HG03520 (cell line): ENCODE results near the gene RAB36.

Source experiments
- ATAC-seq: cut with Tn5 transposase; IDR thresholded peaks from one replicate; pipeline ENCODE4 v1.9.1; 2021; ENCODE audit warnings: mild to moderate bottlenecking, moderate library complexity; ENCODE audit not compliant: unreplicated experiment

The RAB36 gene

DNA sequence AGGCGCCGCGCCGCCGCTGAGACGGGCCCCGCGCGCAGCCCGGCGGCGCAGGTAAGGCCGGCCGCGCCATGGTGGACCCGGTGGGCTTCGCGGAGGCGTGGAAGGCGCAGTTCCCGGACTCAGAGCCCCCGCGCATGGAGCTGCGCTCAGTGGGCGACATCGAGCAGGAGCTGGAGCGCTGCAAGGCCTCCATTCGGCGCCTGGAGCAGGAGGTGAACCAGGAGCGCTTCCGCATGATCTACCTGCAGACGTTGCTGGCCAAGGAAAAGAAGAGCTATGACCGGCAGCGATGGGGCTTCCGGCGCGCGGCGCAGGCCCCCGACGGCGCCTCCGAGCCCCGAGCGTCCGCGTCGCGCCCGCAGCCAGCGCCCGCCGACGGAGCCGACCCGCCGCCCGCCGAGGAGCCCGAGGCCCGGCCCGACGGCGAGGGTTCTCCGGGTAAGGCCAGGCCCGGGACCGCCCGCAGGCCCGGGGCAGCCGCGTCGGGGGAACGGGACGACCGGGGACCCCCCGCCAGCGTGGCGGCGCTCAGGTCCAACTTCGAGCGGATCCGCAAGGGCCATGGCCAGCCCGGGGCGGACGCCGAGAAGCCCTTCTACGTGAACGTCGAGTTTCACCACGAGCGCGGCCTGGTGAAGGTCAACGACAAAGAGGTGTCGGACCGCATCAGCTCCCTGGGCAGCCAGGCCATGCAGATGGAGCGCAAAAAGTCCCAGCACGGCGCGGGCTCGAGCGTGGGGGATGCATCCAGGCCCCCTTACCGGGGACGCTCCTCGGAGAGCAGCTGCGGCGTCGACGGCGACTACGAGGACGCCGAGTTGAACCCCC lies 35.8 kb downstream of the RAB36 start:
- no peak for ATAC-seq

DNA sequence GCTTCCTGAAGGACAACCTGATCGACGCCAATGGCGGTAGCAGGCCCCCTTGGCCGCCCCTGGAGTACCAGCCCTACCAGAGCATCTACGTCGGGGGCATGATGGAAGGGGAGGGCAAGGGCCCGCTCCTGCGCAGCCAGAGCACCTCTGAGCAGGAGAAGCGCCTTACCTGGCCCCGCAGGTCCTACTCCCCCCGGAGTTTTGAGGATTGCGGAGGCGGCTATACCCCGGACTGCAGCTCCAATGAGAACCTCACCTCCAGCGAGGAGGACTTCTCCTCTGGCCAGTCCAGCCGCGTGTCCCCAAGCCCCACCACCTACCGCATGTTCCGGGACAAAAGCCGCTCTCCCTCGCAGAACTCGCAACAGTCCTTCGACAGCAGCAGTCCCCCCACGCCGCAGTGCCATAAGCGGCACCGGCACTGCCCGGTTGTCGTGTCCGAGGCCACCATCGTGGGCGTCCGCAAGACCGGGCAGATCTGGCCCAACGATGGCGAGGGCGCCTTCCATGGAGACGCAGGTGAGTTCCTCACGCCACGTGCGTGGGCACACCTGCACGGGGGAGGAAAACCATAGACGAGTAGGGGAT lies 36.5 kb downstream of the RAB36 start:
- no peak for ATAC-seq

GRCh38 chr22:23182309-23183060 lies 37.2 kb downstream of the RAB36 start:
- no peak for ATAC-seq

DNA sequence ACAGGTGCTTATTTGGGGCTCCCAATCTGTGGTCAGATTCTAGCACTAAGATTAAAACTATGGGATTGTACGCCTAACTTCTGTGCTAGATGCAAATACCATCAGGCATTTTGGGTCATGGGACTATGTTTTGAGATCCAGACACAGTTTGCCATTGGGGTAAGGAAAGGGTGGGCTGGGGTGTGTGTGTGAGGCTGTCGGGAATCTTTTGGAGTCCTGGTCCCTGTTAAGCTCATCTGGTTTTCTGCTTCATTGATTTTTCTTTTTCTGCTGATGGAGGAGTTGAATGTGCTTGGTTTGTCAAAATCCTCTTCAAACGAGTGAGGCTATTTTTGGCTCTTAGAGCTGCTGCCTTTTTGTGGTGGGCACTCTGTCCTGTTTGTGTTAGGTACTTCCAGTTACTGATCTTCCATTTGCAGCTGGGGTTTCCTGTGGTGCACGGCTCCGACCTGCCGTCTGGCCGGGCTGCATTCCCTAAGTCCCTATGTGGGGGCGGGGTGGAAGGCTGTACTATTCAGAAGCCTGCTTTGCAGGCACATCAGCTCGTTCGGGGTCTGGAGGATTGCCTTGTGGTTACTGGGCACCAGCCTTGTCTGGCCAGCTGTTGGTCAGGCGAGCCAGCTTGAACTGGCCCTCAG lies 37.9 kb downstream of the RAB36 start:
- no peak for ATAC-seq

GRCh38 chr22:23184100-23184763 lies 39.0 kb downstream of the RAB36 start:
- no peak for ATAC-seq

DNA sequence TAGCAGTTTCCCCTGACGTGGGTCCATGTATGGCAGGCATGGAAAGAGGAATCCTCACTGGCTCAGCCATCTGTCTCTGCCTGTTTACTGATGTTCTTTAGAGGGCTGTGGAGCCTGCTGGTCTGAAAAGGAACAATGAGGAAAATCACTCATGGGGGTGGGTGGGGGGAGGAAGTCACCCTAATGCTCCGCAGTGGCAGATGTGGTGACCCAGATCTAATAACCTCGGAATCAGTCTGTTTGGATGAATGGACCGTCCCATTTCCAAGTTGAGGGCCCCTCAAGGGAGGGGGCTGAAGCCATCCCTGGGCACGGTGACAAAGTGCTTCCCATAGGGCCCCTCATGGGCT lies 39.5 kb downstream of the RAB36 start:
- ATAC-seq: no peak

GRCh38 chr22:23187211-23187610 lies 41.9 kb downstream of the RAB36 start:
- no peak for ATAC-seq

- no peak for ATAC-seq
Observed at GRCh38 chr22:23187871-23188700, 42.8 kb downstream of the RAB36 start.

DNA sequence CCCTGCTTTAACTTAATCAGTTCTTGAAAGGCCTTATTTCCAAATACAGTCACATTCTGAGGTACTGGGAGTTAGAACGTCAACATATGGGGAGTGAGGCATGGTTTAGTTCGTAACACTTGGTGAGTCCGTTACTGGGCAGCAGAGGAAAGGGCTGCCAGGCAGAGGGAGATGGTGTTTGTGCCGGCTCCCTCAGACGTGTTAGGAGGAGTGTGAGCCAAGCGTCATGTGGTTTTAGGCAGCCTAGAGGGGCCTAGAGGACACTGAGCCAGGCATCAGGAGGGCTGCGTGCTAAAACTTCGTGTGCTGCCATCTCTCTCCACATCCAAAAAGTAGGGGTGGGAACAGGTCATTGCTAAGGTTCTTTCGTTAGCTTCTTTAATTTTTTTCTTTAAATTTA lies 45.2 kb downstream of the RAB36 start:
- no peak for ATAC-seq

- ATAC-seq: no peak
Observed at GRCh38 chr22:23192133-23192532, 46.9 kb downstream of the RAB36 start.

DNA sequence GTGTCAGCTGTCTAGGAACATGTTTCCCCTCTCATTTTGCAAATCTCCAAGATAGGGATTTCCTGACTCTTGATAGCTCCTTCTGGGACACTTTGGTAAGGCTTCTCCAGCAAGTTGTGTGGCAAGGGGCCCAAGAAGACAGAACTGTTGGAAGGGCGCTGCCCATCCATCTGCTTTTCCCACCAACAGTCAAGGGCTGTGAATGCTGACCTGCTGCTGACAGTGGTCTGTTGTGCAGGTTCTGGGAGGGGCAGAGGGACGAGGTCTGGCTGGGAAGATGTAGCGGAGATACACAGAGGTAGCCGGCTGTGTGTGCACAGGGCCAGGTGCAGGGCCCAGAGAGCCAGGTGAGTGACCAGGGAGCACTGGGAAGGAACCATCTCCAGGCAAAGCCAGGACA lies 47.3 kb downstream of the RAB36 start:
- ATAC-seq: no peak

- no peak for ATAC-seq
Observed at GRCh38 chr22:23193196-23193827, 48.0 kb downstream of the RAB36 start.

- ATAC-seq: no peak
Observed at GRCh38 chr22:23193882-23194281, 48.6 kb downstream of the RAB36 start.

DNA sequence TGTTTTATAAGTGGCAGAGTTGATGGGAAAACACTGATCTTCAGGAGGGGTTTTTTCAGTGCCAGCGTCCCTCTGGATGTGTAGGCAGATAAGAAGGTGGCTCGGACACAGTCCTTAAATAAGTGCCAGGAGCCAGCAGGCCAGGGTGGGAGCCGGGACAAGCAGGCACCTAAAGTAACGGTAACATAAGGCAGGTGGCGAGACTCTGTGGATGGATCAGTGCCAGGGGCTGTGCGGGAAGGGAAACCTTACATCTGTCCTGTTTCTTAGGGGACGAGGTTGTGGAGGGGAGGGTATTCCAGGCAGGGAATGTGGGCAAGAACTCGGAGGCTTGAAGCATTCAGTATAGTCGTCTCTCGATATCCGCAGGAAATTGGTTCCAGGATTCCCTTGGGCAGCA lies 50.9 kb downstream of the RAB36 start:
- no peak for ATAC-seq

GRCh38 chr22:23197836-23198235 lies 52.6 kb downstream of the RAB36 start:
- ATAC-seq: no peak

DNA sequence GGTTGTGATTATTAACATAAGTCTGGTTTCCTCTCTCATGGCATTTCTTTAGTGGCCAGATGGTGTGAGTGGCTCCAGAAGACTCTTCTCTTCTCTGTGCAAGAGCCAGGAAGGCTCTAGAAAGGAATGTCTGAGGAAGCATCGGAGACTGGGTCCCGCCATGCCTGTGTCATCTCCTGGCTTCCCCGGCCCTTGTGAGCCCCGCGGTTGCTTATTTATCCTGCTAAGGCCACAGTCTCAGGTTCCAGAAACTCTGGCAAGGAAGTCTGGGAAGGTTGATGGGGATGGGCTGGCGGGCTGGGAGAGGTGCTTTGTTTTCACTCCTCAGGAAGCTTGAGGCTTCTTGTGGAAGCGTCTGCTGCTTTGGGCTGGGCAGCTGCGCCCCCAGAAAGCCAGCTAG lies 53.9 kb downstream of the RAB36 start:
- ATAC-seq: no peak

- no peak for ATAC-seq
Observed at GRCh38 chr22:23200898-23201297, 55.6 kb downstream of the RAB36 start.

GRCh38 chr22:23202812-23203451 lies 57.7 kb downstream of the RAB36 start:
- ATAC-seq: no peak

GRCh38 chr22:23203452-23204124 lies 58.3 kb downstream of the RAB36 start:
- ATAC-seq: no peak
